CD4-positive, CD25-positive, alpha-beta regulatory T cell (primary cell): Measurements from ENCODE around the gene HOXD13. TPM values are rescaled to one million over a fixed set of nuclear protein-coding genes. Genes with fewer than 3 reads are reported as not detected.

Experiments
- ATAC-seq, 2 donors: fragments of 150-1000 bp; cut with Tn5 transposase; one replicate each; pipeline ENCODE4 v1.10.0; 2021; ENCODE audit warnings: low read depth in 2 of 2, moderate number of reproducible peaks in 2 of 2, moderate library complexity in 1 of 2
- DNase-seq, 3 donors: peaks; one replicate each; pipeline versions ENCODE4 v3.0.0 to v3.0.0-alpha.2; 2012 to 2022; ENCODE audit warnings: mixed read lengths in 1 of 3
- H3K27ac ChIP-seq: one replicate; pipeline ENCODE4 v1.7.0; 2013; ENCODE audit warnings: mild to moderate bottlenecking, low read length; ENCODE audit not compliant: insufficient read depth, poor library complexity, severe bottlenecking
- H3K27me3 ChIP-seq: one replicate; pipeline ENCODE4 v1.7.0; 2013; ENCODE audit warnings: low read length; ENCODE audit not compliant: control insufficient read depth, insufficient read depth
- H3K36me3 ChIP-seq: one replicate; pipeline ENCODE4 v1.7.0; 2013; ENCODE audit warnings: mild to moderate bottlenecking, low read length, moderate library complexity; ENCODE audit not compliant: control insufficient read depth, insufficient read depth
- H3K4me1 ChIP-seq: 2 replicates; pipeline ENCODE4 v1.7.0; 2013; ENCODE audit warnings: mild to moderate bottlenecking, low read length; ENCODE audit not compliant: insufficient read depth, control insufficient read depth, poor library complexity, severe bottlenecking
- H3K4me3 ChIP-seq: one replicate; pipeline ENCODE4 v1.7.0; 2013; ENCODE audit warnings: low read depth, mild to moderate bottlenecking, low read length, moderate library complexity
- H3K9me3 ChIP-seq, 2 experiments: 1 replicate in 1 of 2; 2 replicates in 1 of 2; pipeline ENCODE4 v1.7.0; 2013; ENCODE audit warnings: low read length in 2 of 2, mild to moderate bottlenecking in 1 of 2, moderate library complexity in 1 of 2; ENCODE audit not compliant: control insufficient read depth in 2 of 2
- H3K27ac Mint-ChIP-seq, 3 donors: one replicate each; pipeline ENCODE4 v1.8.0; 2020 to 2022; ENCODE audit warnings: mild to moderate bottlenecking in 3 of 3, mixed read lengths in 3 of 3, moderate library complexity in 2 of 3
- H3K27me3 Mint-ChIP-seq: one replicate; pipeline ENCODE4 v1.8.0; 2022; ENCODE audit warnings: mild to moderate bottlenecking, mixed read lengths
- H3K36me3 Mint-ChIP-seq: one replicate; pipeline ENCODE4 v1.8.0; 2020; ENCODE audit warnings: mixed read lengths
- H3K4me1 Mint-ChIP-seq, 4 donors: one replicate each; pipeline ENCODE4 v1.8.0; 2020 to 2022; ENCODE audit warnings: mixed read lengths in 4 of 4, mild to moderate bottlenecking in 1 of 4
- H3K4me3 Mint-ChIP-seq, 4 donors: one replicate each; pipeline ENCODE4 v1.8.0; 2020 to 2022; ENCODE audit warnings: mild to moderate bottlenecking in 4 of 4, mixed read lengths in 4 of 4, moderate library complexity in 3 of 4
- H3K9me3 Mint-ChIP-seq, 7 donors: one replicate each; pipeline ENCODE4 v1.8.0; 2020 to 2022; ENCODE audit warnings: mixed read lengths in 7 of 7, mild to moderate bottlenecking in 3 of 7, moderate library complexity in 2 of 7
- polyA plus RNA-seq, 4 donors: library from polyadenylated mRNA; unstranded; fragments of 300-500 nt; fragmentation: Illumina TruSeq; gene quantifications; one replicate each; pipeline ENCODE4 v1.2.3, GENCODE V29; 2021
- total RNA-seq: library from RNA; stranded (reverse); gene quantifications from one replicate; pipeline ENCODE4 v1.2.3, GENCODE V29; 2022

Gene HOXD13
- total RNA-seq (not detected), polyA plus RNA-seq (not detected)

DNA sequence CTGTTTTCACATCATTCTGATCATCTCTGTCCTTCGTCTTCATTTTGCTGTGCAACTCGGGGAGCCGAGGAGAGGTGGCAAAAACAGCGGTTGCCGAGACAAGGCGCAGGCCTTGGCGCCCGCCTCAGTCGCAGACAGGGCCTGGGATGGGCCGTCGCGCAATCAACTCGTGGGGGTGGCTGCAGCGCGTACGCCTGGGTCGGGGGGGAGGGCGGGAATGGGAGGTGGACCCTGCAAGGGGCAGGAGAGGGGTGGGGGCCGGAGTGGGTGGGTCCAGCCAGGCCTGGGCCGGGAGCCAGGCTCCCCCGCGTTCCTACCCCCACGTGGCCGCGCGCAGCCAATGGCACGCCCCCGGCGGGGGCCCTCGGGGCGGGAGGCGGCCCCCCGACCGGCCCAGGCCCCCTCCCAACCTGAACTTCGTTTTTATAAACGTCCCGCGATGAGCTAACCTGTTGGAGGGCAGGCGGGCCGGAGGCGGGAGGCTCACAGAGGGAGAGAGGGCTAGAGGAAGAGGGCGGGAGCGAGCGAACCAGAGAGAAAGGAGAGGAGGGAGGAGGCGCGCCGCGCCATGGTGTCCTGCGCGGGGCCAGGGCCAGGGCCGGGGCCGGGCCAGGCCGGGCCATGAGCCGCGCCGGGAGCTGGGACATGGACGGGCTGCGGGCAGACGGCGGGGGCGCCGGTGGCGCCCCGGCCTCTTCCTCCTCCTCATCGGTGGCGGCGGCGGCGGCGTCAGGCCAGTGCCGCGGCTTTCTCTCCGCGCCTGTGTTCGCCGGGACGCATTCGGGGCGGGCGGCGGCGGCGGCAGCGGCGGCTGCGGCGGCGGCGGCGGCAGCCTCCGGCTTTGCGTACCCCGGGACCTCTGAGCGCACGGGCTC lies at the start of gene HOXD13:
Gene HOXD13, plus strand, starts transcription at position 452 of the 875 bp plus-strand sequence. Its CDS starts 170 bp downstream, at position 622.
- Mint-ChIP-seq H3K9me3 (peaks cover 0 to 25% (median 2%) of the 10 kb centered on the region in 7 donors), H3K4me1 (peaks cover 10 to 44% (median 27%) of the 10 kb centered on the region in 4 donors), H3K4me3 (peak within 1 kb of the TSS in 3 of 4 donors; percentile 55 to 77 (median 72)), H3K27ac (peak within 1 kb of the TSS in 2 of 3 donors; percentile 72 to 94), H3K36me3 (peaks cover 12% of the 10 kb centered on the region), H3K27me3 (peaks cover 93% of the 10 kb centered on the region)
- Histone ChIP-seq H3K27me3 (peaks cover 76% of the 10 kb centered on the region), H3K27ac (no peak within 1 kb of the TSS), H3K4me1 (peaks cover 26% of the 10 kb centered on the region), H3K9me3 (peaks cover 6 to 36% of the 10 kb centered on the region in 2 experiments), H3K36me3 (no peaks in the 10 kb centered on the region), H3K4me3 (no peak within 1 kb of the TSS)
- DNase-seq (no peak), ATAC-seq (no peak)

DNA sequence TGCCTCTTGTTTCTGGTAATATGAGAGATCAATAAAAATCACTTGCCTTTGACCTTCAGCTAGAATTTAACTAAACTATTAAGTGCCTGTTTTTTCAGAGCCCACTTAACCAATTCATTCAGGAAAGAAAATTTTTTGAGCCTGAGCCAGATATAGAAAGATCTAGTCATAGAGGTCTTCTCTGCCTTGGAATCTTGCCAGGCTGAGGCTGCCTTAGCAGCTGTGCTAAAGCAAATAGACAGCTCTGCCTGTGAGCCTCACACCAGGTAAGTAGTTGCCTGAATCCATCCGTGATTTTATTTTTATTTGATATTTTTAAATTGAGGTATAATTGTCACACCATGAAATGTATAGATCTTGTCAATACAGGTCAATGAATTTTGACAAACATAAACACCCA lies 36.1 kb upstream of the HOXD13 start:
- no peak overlapping the region for H3K4me3 Mint-ChIP-seq
- H3K4me3 ChIP-seq: no peak overlapping the region
- H3K4me1 Mint-ChIP-seq: no peaks in the 10 kb centered on the region
- H3K27ac Mint-ChIP-seq: no peak overlapping the region
- DNase-seq: no peak
- no peaks in the 10 kb centered on the region for H3K4me1 ChIP-seq
- no peaks in the 10 kb centered on the region for H3K36me3 Mint-ChIP-seq
- H3K9me3 ChIP-seq: no peaks in the 10 kb centered on the region
- ATAC-seq: no peak
- H3K27me3 ChIP-seq: peaks cover 16% of the 10 kb centered on the region
- peaks cover 39% of the 10 kb centered on the region for H3K27me3 Mint-ChIP-seq
- H3K9me3 Mint-ChIP-seq: peaks cover 0 to 3% (median 0%) of the 10 kb centered on the region in 7 donors
- H3K36me3 ChIP-seq: no peaks in the 10 kb centered on the region
- H3K27ac ChIP-seq: no peak overlapping the region

DNA sequence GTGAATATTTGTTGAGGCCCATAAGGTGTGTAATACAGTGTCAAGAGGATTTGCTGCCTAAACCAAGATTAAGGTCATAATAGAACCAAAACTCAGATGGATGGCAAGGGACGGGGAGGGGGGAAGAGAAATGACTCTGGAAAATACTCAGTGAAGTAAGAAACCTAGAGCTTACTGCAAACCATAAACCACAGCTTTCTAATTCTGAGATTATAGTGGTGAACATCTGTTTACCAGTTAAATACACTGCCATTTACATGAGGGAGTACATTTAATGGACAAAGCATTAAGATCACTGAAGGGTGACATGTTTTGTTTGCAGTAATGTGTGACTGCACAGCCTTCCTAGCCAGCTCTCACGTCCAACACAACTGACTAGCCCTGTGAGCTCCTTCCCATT lies 28.6 kb upstream of the HOXD13 start:
- Mint-ChIP-seq H3K4me1 (peaks cover 0 to 10% (median 0%) of the 10 kb centered on the region in 4 donors), H3K9me3 (peaks cover 0 to 2% (median 0%) of the 10 kb centered on the region in 7 donors), H3K4me3 (no peak overlapping the region), H3K27ac (no peak overlapping the region), H3K27me3 (peaks cover 65% of the 10 kb centered on the region), H3K36me3 (no peaks in the 10 kb centered on the region)
- ATAC-seq: no peak
- Histone ChIP-seq H3K36me3 (no peaks in the 10 kb centered on the region), H3K4me1 (peaks cover 7% of the 10 kb centered on the region), H3K9me3 (no peaks in the 10 kb centered on the region), H3K27me3 (peaks cover 48% of the 10 kb centered on the region), H3K4me3 (no peak overlapping the region), H3K27ac (no peak overlapping the region)
- DNase-seq: no peak

DNA sequence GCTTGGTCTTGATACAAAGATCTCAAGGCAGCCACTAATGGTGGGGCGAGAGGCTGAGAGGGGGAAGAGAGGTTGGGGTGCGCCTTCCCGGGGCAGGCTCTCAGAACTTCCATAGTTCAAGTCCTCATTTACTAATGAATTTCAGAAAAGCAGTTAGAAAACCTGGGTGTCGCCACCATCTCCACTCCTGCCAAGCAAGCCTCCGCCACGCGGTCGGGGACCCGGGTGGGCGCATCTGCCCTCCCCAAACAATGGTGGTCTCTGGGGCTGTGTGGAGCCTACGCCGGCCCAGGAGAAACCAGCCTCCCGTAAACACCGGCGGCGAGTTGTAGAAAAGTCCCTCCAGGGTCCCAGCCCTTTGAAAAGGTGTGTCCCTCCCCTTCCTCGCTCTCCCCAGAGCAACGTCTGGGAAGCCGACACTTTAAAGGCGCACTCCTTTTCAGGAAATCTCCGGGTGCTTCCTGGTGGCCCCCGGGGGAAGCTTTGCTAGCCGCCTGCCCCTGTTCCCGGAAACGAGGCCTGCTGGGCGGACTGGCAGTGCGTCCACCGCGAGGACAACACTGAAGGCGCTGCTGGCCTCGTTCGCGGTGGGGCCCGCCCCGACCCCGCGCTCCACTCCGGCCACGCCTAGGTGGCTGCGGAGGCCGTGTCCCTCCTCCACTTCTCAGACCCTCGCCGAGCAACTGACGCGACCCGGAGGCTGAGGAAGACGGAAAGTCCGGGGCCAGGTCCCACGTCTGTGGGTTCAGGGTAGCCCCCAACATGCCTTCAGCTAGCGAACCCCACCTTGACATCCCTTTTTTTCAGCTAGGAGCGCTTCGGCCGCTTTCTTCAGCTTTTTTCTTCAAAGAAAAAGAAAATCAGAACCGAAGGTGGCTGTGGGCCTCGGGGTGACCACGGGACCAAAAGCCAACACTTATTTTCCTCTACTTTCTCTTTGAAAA lies 25.6 kb upstream of the HOXD13 start:
- H3K4me3 Mint-ChIP-seq: no peak overlapping the region
- H3K9me3 ChIP-seq: no peaks in the 10 kb centered on the region
- peaks cover 0 to 4% (median 0%) of the 10 kb centered on the region in 7 donors for H3K9me3 Mint-ChIP-seq
- no peak overlapping the region for H3K27ac ChIP-seq
- no peaks in the 10 kb centered on the region for H3K36me3 ChIP-seq
- H3K36me3 Mint-ChIP-seq: no peaks in the 10 kb centered on the region
- H3K27ac Mint-ChIP-seq: no peak overlapping the region
- peaks cover 0 to 10% (median 0%) of the 10 kb centered on the region in 4 donors for H3K4me1 Mint-ChIP-seq
- DNase-seq (no peak), ATAC-seq (no peak)
- peaks cover 7% of the 10 kb centered on the region for H3K4me1 ChIP-seq
- peaks cover 66% of the 10 kb centered on the region for H3K27me3 ChIP-seq
- H3K27me3 Mint-ChIP-seq: peaks cover 86% of the 10 kb centered on the region
- no peak overlapping the region for H3K4me3 ChIP-seq

DNA sequence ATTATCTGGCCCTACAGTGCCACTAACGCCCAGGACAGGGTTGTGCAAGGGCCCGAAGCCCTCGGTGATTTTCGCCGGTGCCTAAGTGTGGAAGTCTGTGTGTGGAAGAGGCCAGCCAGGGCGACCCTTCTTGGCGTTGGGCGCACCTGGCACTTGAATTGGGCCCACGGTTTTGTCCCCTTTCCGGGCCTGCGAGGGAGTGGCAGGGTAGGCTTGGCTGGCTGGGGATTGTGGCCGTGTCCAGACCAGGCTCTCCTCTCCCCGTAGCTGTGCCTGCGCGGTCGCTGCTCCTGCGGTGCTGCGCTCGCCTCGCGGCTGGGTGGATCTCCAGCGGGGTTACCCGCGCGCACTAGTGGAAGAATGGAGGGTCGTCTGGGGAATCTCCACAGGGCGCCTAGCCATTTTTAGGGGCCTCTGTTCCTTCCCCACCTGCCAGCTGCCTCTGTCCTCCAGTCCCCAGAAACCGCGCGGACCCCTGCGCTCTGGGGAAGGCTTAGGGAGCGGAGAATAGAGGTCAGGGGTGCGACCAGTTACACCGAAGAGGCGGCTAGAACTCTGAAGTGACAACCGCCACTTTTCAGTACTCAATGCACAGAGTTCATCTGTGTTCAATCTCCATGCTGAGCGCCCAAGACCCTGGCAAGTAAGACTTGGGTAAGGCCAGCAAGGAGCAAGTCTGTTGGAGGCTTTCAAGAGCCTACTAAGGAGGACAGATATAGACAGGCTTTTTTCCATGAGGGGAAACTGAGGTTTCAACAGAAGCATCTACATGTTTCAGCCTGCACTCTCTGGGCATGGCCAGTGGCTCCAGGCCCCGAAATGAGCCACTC lies 24.7 kb upstream of the HOXD13 start:
- H3K27ac Mint-ChIP-seq: no peak overlapping the region
- Histone ChIP-seq H3K4me3 (no peak overlapping the region), H3K4me1 (peaks cover 7% of the 10 kb centered on the region), H3K36me3 (no peaks in the 10 kb centered on the region), H3K27me3 (peaks cover 64% of the 10 kb centered on the region), H3K9me3 (no peaks in the 10 kb centered on the region), H3K27ac (no peak overlapping the region)
- H3K36me3 Mint-ChIP-seq: no peaks in the 10 kb centered on the region
- peaks cover 0 to 10% (median 0%) of the 10 kb centered on the region in 4 donors for H3K4me1 Mint-ChIP-seq
- peaks cover 90% of the 10 kb centered on the region for H3K27me3 Mint-ChIP-seq
- H3K9me3 Mint-ChIP-seq: peaks cover 0 to 2% (median 0%) of the 10 kb centered on the region in 7 donors
- ATAC-seq (no peak), DNase-seq (no peak)
- no peak overlapping the region for H3K4me3 Mint-ChIP-seq

DNA sequence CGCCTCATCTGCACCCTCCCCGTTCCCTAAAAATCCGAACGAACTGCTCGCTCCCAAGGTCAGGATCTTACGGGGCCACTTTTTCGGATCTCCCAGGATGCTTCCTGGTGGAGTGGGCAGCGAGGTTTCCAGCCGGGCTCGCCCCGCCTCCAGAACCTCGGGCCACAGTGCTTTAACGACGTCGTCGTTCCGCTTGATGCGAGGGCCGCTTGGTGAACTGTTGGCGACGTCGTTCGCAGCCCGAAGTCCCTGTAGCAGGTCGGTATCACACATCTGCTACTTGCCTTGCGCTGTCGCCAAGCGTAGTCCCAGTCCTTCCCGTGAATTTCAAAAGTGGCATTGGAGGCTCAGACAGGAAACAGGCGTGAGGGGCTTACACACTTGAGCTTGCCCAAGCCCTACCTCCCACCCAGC lies 24.1 kb upstream of the HOXD13 start:
- H3K4me1 ChIP-seq: peaks cover 7% of the 10 kb centered on the region

More for the DNA sequence above, 24.1 kb upstream of the HOXD13 start:
- Mint-ChIP-seq H3K36me3 (no peaks in the 10 kb centered on the region), H3K27me3 (peaks cover 94% of the 10 kb centered on the region), H3K4me1 (peaks cover 0 to 10% (median 0%) of the 10 kb centered on the region in 4 donors), H3K27ac (no peak overlapping the region), H3K9me3 (peaks cover 0 to 2% (median 0%) of the 10 kb centered on the region in 7 donors), H3K4me3 (peak overlapping the region in 1 of 4 donors; percentile 26)
- no peak overlapping the region for H3K27ac ChIP-seq
- DNase-seq (no peak), ATAC-seq (no peak)
- H3K27me3 ChIP-seq: peaks cover 64% of the 10 kb centered on the region
- H3K4me3 ChIP-seq: no peak overlapping the region
- no peaks in the 10 kb centered on the region for H3K9me3 ChIP-seq
- no peaks in the 10 kb centered on the region for H3K36me3 ChIP-seq
